HG03039 (cell line): ENCODE results near the gene OR52E4.

Source experiments
- ATAC-seq: cut with Tn5 transposase; IDR thresholded peaks from one replicate; pipeline ENCODE4 v1.9.1; 2021; ENCODE audit warnings: mild to moderate bottlenecking, moderate library complexity; ENCODE audit not compliant: unreplicated experiment

OR52E4 gene

GRCh38 chr11:5880329-5880728 lies at the start of gene OR52E4:
Gene OR52E4 (plus strand): TSS chr11:5880629. CDS start chr11:5884293, 3,664 bp downstream.
- no peak for ATAC-seq

DNA sequence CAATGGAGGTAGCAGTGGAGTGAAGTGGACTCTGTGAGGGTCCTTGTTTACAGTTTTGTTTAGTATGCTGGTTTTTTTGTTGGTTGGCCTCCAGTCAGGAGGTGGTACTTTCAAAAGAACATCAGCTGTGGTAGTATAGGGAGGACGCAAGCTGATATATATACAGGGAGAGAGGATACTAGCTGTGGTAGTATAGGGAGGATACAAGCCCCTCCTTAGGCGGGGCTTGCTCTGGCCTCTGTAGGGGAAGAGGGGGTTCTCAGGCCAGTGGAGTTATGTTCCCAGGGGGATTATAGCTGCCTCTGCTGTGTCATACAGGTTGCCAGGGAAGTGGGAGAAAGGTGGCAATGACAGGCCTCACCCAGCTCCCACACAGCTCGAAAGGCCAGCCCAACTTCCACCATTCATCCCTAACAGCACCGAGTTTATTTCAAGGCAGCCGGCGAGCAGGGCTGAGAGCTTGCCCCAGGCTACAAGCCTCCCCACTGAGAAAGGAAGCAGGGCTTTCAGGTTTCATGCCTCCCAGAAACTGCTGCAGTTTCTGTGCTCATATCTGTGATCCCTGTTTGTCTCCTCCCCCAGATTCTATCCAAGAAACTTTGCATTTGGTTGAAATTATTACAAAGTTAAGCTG lies 49.1 kb upstream of the OR52E4 start:
- ATAC-seq: no peak

DNA sequence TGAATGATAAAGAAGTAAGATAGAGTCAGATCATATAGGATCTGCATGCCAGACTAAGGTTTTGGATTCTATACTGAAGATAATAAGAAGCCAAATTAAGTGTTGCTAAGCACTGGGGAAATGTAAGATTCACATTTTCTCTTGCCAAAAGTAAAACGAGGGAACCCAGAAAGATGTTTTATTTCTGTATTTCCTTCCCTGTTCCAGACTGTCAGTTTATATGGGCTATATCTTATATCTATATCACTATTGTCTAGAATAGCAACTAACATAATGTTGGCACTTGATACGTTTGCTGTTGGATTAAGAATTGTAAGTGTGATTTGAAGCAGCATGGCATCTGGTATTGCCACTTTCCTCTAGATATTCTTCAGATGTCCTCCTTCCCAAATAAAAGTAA lies 47.0 kb upstream of the OR52E4 start:
- no peak for ATAC-seq

GRCh38 chr11:5837695-5838094 lies 42.7 kb upstream of the OR52E4 start:
- no peak for ATAC-seq

DNA sequence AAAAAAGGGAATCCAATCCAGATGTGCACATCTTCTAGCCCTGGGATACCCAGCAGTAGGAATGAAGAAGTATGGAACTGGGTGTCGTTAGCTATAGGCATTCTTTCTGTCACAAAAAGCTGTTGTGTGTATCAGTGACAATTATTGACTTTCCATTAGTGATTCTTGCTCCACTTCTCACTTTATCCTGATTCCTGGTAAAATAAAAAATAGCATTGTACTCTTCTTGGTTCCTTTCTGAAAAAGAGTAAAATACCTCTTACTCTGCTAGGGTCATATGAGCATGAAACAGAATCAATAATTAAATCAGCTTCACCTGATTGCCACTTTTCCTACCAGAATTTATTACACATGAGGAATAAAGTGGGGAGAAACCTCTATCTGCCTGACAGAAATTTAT lies 38.6 kb upstream of the OR52E4 start, which contains the start of gene OR52E6:
TSS of gene OR52E6 (minus strand) at position 101 of the 400 bp plus-strand sequence. CDS start at position 101, 0 bp downstream.
- no peak for ATAC-seq

DNA sequence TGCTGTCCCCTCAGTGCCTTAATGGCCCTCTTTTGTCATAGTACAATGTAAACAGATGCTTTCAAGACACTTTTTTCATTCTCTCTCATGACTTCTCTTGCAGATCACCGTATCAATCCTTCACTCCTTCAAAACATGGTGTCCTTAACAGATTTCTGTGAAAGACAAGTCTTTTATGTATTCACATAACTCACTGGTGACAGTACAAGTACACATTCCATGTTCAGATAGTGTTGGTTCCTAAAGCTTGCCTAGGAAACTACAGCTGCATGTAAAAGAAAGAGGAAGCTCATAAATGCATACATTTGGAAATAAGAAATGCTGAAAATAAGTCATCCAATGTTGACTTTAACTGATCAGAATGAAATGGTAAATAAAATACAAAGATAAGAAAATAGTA lies 33.7 kb upstream of the OR52E4 start:
- ATAC-seq: no peak

DNA sequence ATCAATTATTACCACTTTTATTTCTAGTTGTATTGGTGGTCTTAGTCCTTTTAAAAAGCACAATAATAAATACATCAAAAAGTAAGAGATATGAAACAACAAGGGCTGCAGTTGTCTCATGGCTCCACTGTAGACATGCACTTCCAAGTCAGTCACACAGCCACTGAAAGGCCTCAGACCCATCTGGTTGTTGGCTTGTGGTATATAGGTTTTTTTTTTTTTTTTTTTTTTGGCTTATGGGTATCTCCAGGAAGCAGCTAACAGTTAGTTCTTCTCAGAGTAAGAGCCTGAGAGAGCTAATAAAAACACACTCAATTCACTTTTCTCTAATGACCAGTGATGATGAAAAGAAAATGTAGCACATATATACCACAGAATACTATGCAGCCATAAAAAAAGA lies 32.7 kb upstream of the OR52E4 start:
- ATAC-seq: no peak

- ATAC-seq: no peak
Observed at GRCh38 chr11:5851002-5851401, 29.4 kb upstream of the OR52E4 start.

DNA sequence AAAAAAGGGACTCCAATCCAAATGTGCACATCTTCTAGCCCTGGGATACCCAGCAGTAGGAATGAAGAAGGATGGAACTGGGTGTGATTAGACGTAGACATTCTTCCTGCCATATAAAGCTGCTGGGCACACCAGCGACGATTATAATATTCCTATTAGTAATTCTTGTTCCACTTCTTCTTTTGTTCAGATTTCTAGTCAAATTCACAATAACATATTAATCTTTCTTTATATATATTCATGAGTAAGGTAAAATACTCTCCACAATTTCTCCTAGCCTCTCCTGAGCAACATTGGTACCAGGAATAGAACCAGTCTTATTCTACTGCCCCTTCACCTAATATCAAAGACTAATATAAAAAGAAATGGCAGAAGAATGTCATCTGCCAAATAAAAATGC lies 22.8 kb upstream of the OR52E4 start, which contains the start of gene OR52E8:
TSS of gene OR52E8 (minus strand) at position 101 of the 400 bp plus-strand sequence. CDS start at position 101, 0 bp downstream.
- ATAC-seq: no peak

GRCh38 chr11:5865826-5866225 lies 14.6 kb upstream of the OR52E4 start:
- no peak for ATAC-seq

DNA sequence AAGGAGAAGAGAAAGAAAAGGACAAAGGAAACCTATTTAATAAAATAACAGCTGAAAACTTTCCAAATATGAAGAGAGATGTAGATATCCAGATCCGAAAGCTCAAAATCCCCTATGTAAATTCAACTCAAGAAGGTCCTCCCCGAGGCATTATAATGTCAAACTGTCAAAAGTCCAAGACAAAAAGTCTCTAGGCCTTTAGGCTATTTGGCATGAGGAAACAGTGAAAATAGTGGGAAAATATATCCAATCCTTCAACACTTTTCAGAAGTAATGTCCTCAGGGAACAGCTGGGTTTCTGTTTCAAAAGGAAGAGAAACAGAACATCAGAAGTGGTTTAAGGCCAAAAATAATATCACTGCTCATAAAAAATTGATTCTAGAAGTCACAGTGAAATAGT lies 1.9 kb upstream of the OR52E4 start:
- ATAC-seq: no peak

- no peak for ATAC-seq
Observed at GRCh38 chr11:5881756-5882155, 1.3 kb downstream of the OR52E4 start.

DNA sequence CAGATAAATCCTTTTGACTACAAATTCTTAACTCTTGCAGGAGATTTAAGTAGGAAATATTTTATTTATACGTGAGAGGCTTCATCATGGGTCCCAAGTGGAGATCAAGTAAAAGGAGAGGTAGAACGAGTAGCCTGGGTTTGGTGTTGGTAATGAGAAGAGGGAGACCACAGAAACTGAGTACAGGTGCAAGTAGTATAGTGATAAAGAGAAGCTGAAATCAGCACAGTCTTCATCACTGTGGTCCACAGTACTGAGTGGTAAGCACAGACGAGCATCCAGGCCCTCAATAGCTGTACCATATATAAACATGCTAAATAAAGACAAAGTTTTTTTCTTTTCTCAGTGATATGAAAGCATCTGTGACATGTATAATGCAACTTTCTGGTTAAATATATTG lies 6.7 kb downstream of the OR52E4 start:
- no peak for ATAC-seq

GRCh38 chr11:5887661-5888060 lies 7.2 kb downstream of the OR52E4 start:
- ATAC-seq: no peak

DNA sequence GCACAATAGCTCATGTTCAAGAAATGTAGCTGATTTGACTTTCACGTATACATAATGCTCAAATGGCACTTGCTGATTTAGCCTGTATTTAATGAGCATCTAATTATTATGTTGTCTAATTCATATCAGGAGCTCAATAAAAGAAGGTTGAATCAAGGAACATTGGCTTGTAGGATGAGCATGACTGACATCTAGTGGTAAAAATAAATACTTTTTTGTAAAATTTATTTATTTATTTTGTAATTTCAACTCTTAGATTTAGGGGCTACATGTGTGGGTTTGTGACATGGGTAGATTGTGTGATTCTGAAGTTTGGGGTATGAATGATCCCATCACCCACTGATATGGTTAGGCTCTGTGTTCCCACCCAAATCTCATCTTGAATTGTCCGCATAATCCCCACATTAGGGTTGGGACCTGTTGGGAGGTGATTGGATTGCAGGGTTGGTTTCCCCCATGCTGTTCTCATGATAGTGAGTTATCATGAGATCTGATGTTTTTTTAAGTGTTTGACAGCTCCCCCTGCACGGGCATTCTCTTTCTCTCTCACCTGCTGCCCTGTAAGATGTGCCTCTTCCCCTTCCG lies 10.9 kb downstream of the OR52E4 start:
- no peak for ATAC-seq

GRCh38 chr11:5892908-5893307 lies 12.5 kb downstream of the OR52E4 start, which contains the start of gene OR52E5:
Gene OR52E5 (plus strand): TSS chr11:5893208. CDS start chr11:5900777, 7,569 bp downstream.
- ATAC-seq: no peak

DNA sequence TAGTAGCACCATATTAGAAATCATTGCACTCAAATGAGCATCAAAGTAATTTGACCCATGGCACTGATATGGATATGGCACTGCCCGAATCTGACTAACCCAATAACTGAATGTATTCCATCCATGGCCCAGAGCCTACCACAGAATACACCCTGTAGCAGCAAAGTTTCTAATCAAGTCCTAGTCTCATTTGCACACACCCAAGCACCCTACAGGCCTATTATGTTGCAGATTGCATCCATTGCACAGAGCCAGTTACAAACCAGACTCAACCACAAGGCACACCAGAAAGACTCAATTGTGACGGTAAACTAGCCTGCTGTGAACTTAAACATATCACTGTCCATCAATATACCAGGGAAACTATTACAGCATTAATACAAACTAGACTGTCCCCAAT lies 19.1 kb downstream of the OR52E4 start:
- ATAC-seq: no peak

- no peak for ATAC-seq
Observed at GRCh38 chr11:5910540-5910939, 30.1 kb downstream of the OR52E4 start.

- peak; percentile 92 for ATAC-seq
Observed at GRCh38 chr11:5922749-5923426, 42.5 kb downstream of the OR52E4 start.

GRCh38 chr11:5923427-5923776 lies 43.0 kb downstream of the OR52E4 start:
- ATAC-seq: peak; percentile 42

DNA sequence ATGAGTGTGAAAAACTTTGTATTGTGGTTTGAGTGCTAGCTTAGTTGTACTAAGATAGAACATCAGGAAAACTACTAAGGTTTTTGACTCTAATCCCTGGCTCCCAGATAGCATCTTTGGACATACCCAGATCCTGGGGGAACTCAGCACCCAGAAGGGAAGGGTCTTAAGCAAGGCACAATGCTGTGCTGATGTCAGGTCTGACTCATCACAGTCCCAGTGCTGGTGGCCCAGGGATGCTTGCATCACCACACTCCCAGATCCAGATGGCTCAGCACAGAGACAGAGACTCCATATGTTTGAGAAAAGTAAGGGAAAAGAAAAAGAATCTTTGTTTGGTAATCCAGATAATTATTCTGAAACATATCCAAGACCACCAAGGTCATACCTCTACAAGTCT lies 43.4 kb downstream of the OR52E4 start:
- no peak for ATAC-seq

DNA sequence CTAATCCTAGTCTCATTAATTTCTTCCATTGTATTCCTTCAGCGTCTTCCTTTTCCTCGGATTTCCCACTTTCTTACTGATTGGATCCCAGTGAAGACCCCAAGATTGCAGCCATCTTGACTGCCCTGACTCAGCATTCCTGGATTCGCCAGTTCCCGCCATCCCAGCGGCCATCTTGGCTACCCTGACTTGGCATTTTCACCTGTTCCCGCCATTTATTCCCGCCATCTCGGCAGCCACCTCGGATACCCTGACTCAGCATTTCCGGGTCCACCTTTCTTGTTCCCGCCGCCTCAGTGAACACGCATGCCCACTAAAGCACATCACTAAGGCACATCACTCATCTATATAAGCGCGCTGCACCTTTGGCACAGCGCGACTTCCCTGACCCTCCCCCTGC lies 47.8 kb downstream of the OR52E4 start:
- ATAC-seq: no peak
